ENCODE data around the gene ASTE1.
"Not testable (repeated sequence)": the region's sequence is repeated elsewhere in the genome, so short reads cannot be mapped to it uniquely, and the experiment has no call there.

The ASTE1 gene

GRCh38 chr3:130997289-130997688, 29.3 kb downstream of the ASTE1 start:
- Mint-ChIP-seq H3K27ac (no peak overlapping the region), H3K4me3 (no peak overlapping the region), H3K27me3 (no peaks in the 10 kb centered on the region), H3K4me1 (ENCODE audit: low read depth in 2 of 2) (peaks cover 0 to 3% of the 10 kb centered on the region in 2 donors), H3K9me3 (no peaks in the 10 kb centered on the region), H3K36me3 (ENCODE audit: insufficient read depth) (peaks cover 37% of the 10 kb centered on the region)
- ATAC-seq (replicated peaks) (no peak), DNase-seq (no peak)

GRCh38 chr3:130992344-130992743, 34.3 kb downstream of the ASTE1 start:
- no peak overlapping the region for H3K4me3 Mint-ChIP-seq
- H3K36me3 Mint-ChIP-seq (ENCODE audit: insufficient read depth) = peaks cover 26% of the 10 kb centered on the region
- no peaks in the 10 kb centered on the region for H3K9me3 Mint-ChIP-seq
- H3K4me1 Mint-ChIP-seq (ENCODE audit: low read depth in 2 of 2) = no peaks in the 10 kb centered on the region
- ATAC-seq (replicated peaks) (no peak), DNase-seq (no peak)
- H3K27ac Mint-ChIP-seq = no peak overlapping the region
- no peaks in the 10 kb centered on the region for H3K27me3 Mint-ChIP-seq

GRCh38 chr3:130991126-130991525, 35.5 kb downstream of the ASTE1 start:
- DNase-seq = no peak
- Mint-ChIP-seq H3K27ac (no peak overlapping the region), H3K4me1 (ENCODE audit: low read depth in 2 of 2) (no peaks in the 10 kb centered on the region), H3K9me3 (no peaks in the 10 kb centered on the region), H3K36me3 (ENCODE audit: insufficient read depth) (peaks cover 20% of the 10 kb centered on the region), H3K27me3 (no peaks in the 10 kb centered on the region), H3K4me3 (no peak overlapping the region)
- ATAC-seq (replicated peaks) = no peak

- no peak overlapping the region for H3K4me3 Mint-ChIP-seq
- H3K27ac Mint-ChIP-seq = peak overlapping the region; percentile 25 to 65
- no peak for ATAC-seq (replicated peaks)
These were observed 36.3 kb downstream of the ASTE1 start for GRCh38 chr3:130990282-130990681.

GRCh38 chr3:130981469-130981868, 45.2 kb downstream of the ASTE1 start:
- DNase-seq = no peak

More at GRCh38 chr3:130990282-130990681, 36.3 kb downstream of the ASTE1 start:
- peaks cover 12% of the 10 kb centered on the region for H3K36me3 Mint-ChIP-seq (ENCODE audit: insufficient read depth)
- no peaks in the 10 kb centered on the region for H3K27me3 Mint-ChIP-seq
- no peak for DNase-seq
- no peaks in the 10 kb centered on the region for H3K4me1 Mint-ChIP-seq (ENCODE audit: low read depth in 2 of 2)
- no peaks in the 10 kb centered on the region for H3K9me3 Mint-ChIP-seq

GRCh38 chr3:130979117-130979516, 47.5 kb downstream of the ASTE1 start:
- Mint-ChIP-seq H3K9me3 (no peaks in the 10 kb centered on the region), H3K27me3 (no peaks in the 10 kb centered on the region), H3K27ac (no peak overlapping the region), H3K4me1 (ENCODE audit: low read depth in 2 of 2) (peaks cover 0 to 4% of the 10 kb centered on the region in 2 donors), H3K36me3 (ENCODE audit: insufficient read depth) (peaks cover 17% of the 10 kb centered on the region), H3K4me3 (no peak overlapping the region)
- no peak for ATAC-seq (replicated peaks)
- no peak for DNase-seq

More at GRCh38 chr3:130981469-130981868, 45.2 kb downstream of the ASTE1 start:
- H3K9me3 Mint-ChIP-seq = no peaks in the 10 kb centered on the region
- ATAC-seq (replicated peaks) = no peak
- peaks cover 14% of the 10 kb centered on the region for H3K36me3 Mint-ChIP-seq (ENCODE audit: insufficient read depth)
- no peak overlapping the region for H3K27ac Mint-ChIP-seq
- no peaks in the 10 kb centered on the region for H3K27me3 Mint-ChIP-seq
- peaks cover 0 to 4% of the 10 kb centered on the region in 2 donors for H3K4me1 Mint-ChIP-seq (ENCODE audit: low read depth in 2 of 2)
- no peak overlapping the region for H3K4me3 Mint-ChIP-seq

GRCh38 chr3:130976706-130977105, 49.9 kb downstream of the ASTE1 start:
- Mint-ChIP-seq H3K4me1 (ENCODE audit: low read depth in 2 of 2) (peaks cover 0 to 4% of the 10 kb centered on the region in 2 donors), H3K27ac (peak overlapping the region in 1 of 2 donors; percentile 14), H3K9me3 (no peaks in the 10 kb centered on the region), H3K27me3 (no peaks in the 10 kb centered on the region), H3K4me3 (no peak overlapping the region), H3K36me3 (ENCODE audit: insufficient read depth) (peaks cover 8% of the 10 kb centered on the region)
- DNase-seq (no peak), ATAC-seq (replicated peaks) (no peak)

- Mint-ChIP-seq H3K27ac (peak overlapping the region in 1 of 2 donors; percentile 4), H3K9me3 (no peaks in the 10 kb centered on the region), H3K4me1 (ENCODE audit: low read depth in 2 of 2) (peaks cover 0 to 4% of the 10 kb centered on the region in 2 donors), H3K4me3 (no peak overlapping the region), H3K36me3 (ENCODE audit: insufficient read depth) (peaks cover 8% of the 10 kb centered on the region), H3K27me3 (no peaks in the 10 kb centered on the region)
- ATAC-seq (replicated peaks) = no peak
- no peak for DNase-seq
These were observed 51.4 kb downstream of the ASTE1 start for GRCh38 chr3:130975251-130975650.

GRCh38 chr3:130974201-130974600, 52.4 kb downstream of the ASTE1 start:
- Mint-ChIP-seq H3K27ac (peak overlapping the region in 1 of 2 donors; percentile 4), H3K36me3 (ENCODE audit: insufficient read depth) (peaks cover 8% of the 10 kb centered on the region)

GRCh38 chr3:130973406-130973805, 53.2 kb downstream of the ASTE1 start:
- ATAC-seq (replicated peaks) = no peak
- no peak overlapping the region for H3K27ac Mint-ChIP-seq
- H3K36me3 Mint-ChIP-seq (ENCODE audit: insufficient read depth) = peaks cover 8% of the 10 kb centered on the region
- DNase-seq = no peak
- H3K4me3 Mint-ChIP-seq = no peak overlapping the region
- peaks cover 0 to 4% of the 10 kb centered on the region in 2 donors for H3K4me1 Mint-ChIP-seq (ENCODE audit: low read depth in 2 of 2)
- H3K9me3 Mint-ChIP-seq = no peaks in the 10 kb centered on the region
- H3K27me3 Mint-ChIP-seq = no peaks in the 10 kb centered on the region

More at GRCh38 chr3:130974201-130974600, 52.4 kb downstream of the ASTE1 start:
- ATAC-seq (replicated peaks) = no peak
- no peak for DNase-seq
- H3K9me3 Mint-ChIP-seq = no peaks in the 10 kb centered on the region
- no peaks in the 10 kb centered on the region for H3K27me3 Mint-ChIP-seq
- peaks cover 0 to 4% of the 10 kb centered on the region in 2 donors for H3K4me1 Mint-ChIP-seq (ENCODE audit: low read depth in 2 of 2)
- no peak overlapping the region for H3K4me3 Mint-ChIP-seq

- H3K27me3 Mint-ChIP-seq; H3K4me1 Mint-ChIP-seq (ENCODE audit: low read depth in 2 of 2); H3K36me3 Mint-ChIP-seq (ENCODE audit: insufficient read depth); H3K27ac Mint-ChIP-seq; H3K4me3 Mint-ChIP-seq; ATAC-seq (replicated peaks); H3K9me3 Mint-ChIP-seq; DNase-seq: not testable (repeated sequence)
These were observed 54.0 kb downstream of the ASTE1 start for GRCh38 chr3:130972592-130972991.

- ATAC-seq (replicated peaks) = no peak
- no peak overlapping the region for H3K4me3 Mint-ChIP-seq
- no peaks in the 10 kb centered on the region for H3K9me3 Mint-ChIP-seq
- H3K36me3 Mint-ChIP-seq (ENCODE audit: insufficient read depth) = peaks cover 8% of the 10 kb centered on the region
- H3K4me1 Mint-ChIP-seq (ENCODE audit: low read depth in 2 of 2) = no peaks in the 10 kb centered on the region
- H3K27me3 Mint-ChIP-seq = no peaks in the 10 kb centered on the region
- DNase-seq = no peak
- no peak overlapping the region for H3K27ac Mint-ChIP-seq
These were observed 55.4 kb downstream of the ASTE1 start for GRCh38 chr3:130971208-130971607.

GRCh38 chr3:130969621-130970020, 57.0 kb downstream of the ASTE1 start:
- H3K9me3 Mint-ChIP-seq = no peaks in the 10 kb centered on the region
- no peaks in the 10 kb centered on the region for H3K4me1 Mint-ChIP-seq (ENCODE audit: low read depth in 2 of 2)
- peaks cover 17% of the 10 kb centered on the region for H3K36me3 Mint-ChIP-seq (ENCODE audit: insufficient read depth)
- H3K27me3 Mint-ChIP-seq = no peaks in the 10 kb centered on the region
- H3K4me3 Mint-ChIP-seq = no peak overlapping the region
- ATAC-seq (replicated peaks) (no peak), DNase-seq (no peak)
- no peak overlapping the region for H3K27ac Mint-ChIP-seq

GRCh38 chr3:130968221-130968620, 58.4 kb downstream of the ASTE1 start:
- Mint-ChIP-seq H3K36me3 (ENCODE audit: insufficient read depth) (peaks cover 17% of the 10 kb centered on the region), H3K27ac (no peak overlapping the region), H3K4me1 (ENCODE audit: low read depth in 2 of 2) (no peaks in the 10 kb centered on the region), H3K27me3 (no peaks in the 10 kb centered on the region), H3K9me3 (no peaks in the 10 kb centered on the region), H3K4me3 (no peak overlapping the region)
- ATAC-seq (replicated peaks) = no peak
- DNase-seq = no peak

GRCh38 chr3:130967281-130967680, 59.3 kb downstream of the ASTE1 start:
- Mint-ChIP-seq H3K4me1 (ENCODE audit: low read depth in 2 of 2) (no peaks in the 10 kb centered on the region), H3K9me3 (no peaks in the 10 kb centered on the region), H3K27me3 (no peaks in the 10 kb centered on the region), H3K36me3 (ENCODE audit: insufficient read depth) (peaks cover 17% of the 10 kb centered on the region), H3K4me3 (no peak overlapping the region), H3K27ac (no peak overlapping the region)
- no peak for ATAC-seq (replicated peaks)
- no peak for DNase-seq
